Measurements from ENCODE around the gene ST3GAL3.

GRCh38 chr1:43879996-43880395 lies 172.7 kb downstream of the ST3GAL3 start:
- TF ChIP-seq CTCF (IDR thresholded peaks at IDR 0.05) (no peak), POLR2AphosphoS5 (IDR thresholded peaks at IDR 0.05; ENCODE audit: insufficient read depth in 1 of 2, low read depth in 1 of 2) (no peak), POLR2A (IDR thresholded peaks at IDR 0.05) (no peak)

Data from vagina (tissue), 2 donors.